ENCODE results near the gene DNAJC22. TPM values are rescaled to one million over a fixed set of nuclear protein-coding genes. Genes with fewer than 3 reads are reported as not detected.
"Not testable (repeated sequence)": the region's sequence is repeated elsewhere in the genome, so short reads cannot be mapped to it uniquely, and the experiment has no call there.

Gene DNAJC22
- polyA plus RNA-seq, 1 donor: 50.0 TPM

GRCh38 chr12:49320411-49321103, 26.1 kb upstream of the DNAJC22 start:
- not testable (repeated sequence) for H3K4me1 ChIP-seq (ENCODE audit: control insufficient read depth, insufficient read depth, low read length); H3K4me3 ChIP-seq (ENCODE audit: low read length); H3K27ac ChIP-seq (ENCODE audit: low read length); H3K9me3 ChIP-seq (ENCODE audit: control insufficient read depth, low read depth, low read length); H3K36me3 ChIP-seq (ENCODE audit: control insufficient read depth, insufficient read depth, low read length); DNase-seq; H3K27me3 ChIP-seq (ENCODE audit: control insufficient read depth, insufficient read depth, low read length)
- WGBS (ENCODE audit: insufficient coverage, low lambda C conversion rate): 88% methylated on average over 2 of the region's 9 CpGs

GRCh38 chr12:49322367-49322707, 24.4 kb upstream of the DNAJC22 start:
- H3K27ac ChIP-seq (ENCODE audit: low read length): no peak overlapping the region
- DNase-seq: no peak
- no peaks in the 10 kb centered on the region for H3K27me3 ChIP-seq (ENCODE audit: control insufficient read depth, insufficient read depth, low read length)
- peaks cover 3% of the 10 kb centered on the region for H3K36me3 ChIP-seq (ENCODE audit: control insufficient read depth, insufficient read depth, low read length)
- no CpG with 5 or more reads among the region's 12 CpGs for WGBS (ENCODE audit: insufficient coverage, low lambda C conversion rate)
- no peaks in the 10 kb centered on the region for H3K9me3 ChIP-seq (ENCODE audit: control insufficient read depth, low read depth, low read length)
- peaks cover 6% of the 10 kb centered on the region for H3K4me1 ChIP-seq (ENCODE audit: control insufficient read depth, insufficient read depth, low read length)
- peak overlapping the region; percentile 73 for H3K4me3 ChIP-seq (ENCODE audit: low read length)

- Histone ChIP-seq H3K9me3 (ENCODE audit: control insufficient read depth, low read depth, low read length) (no peaks in the 10 kb centered on the region), H3K27ac (ENCODE audit: low read length) (no peak within 1 kb of the TSS), H3K4me1 (ENCODE audit: control insufficient read depth, insufficient read depth, low read length) (peaks cover 6% of the 10 kb centered on the region), H3K4me3 (ENCODE audit: low read length) (peak within 1 kb of the TSS; percentile 73), H3K27me3 (ENCODE audit: control insufficient read depth, insufficient read depth, low read length) (no peaks in the 10 kb centered on the region), H3K36me3 (ENCODE audit: control insufficient read depth, insufficient read depth, low read length) (peaks cover 3% of the 10 kb centered on the region)
- no CpG with 5 or more reads among the region's 65 CpGs for WGBS (ENCODE audit: insufficient coverage, low lambda C conversion rate)
- DNase-seq: peak; percentile 98 to 99
These were observed 23.8 kb upstream of the DNAJC22 start, which contains the start of gene TROAP for GRCh38 chr12:49322708-49323523. Gene TROAP, plus strand, starts transcription at chr12:49323255. Its CDS starts 354 bp downstream, at chr12:49323609.

GRCh38 chr12:49323524-49324097, 23.1 kb upstream of the DNAJC22 start:
- H3K27ac ChIP-seq (ENCODE audit: low read length): no peak overlapping the region
- H3K4me3 ChIP-seq (ENCODE audit: low read length): peak overlapping the region; percentile 73
- no peak for DNase-seq
- H3K9me3 ChIP-seq (ENCODE audit: control insufficient read depth, low read depth, low read length): no peaks in the 10 kb centered on the region
- H3K36me3 ChIP-seq (ENCODE audit: control insufficient read depth, insufficient read depth, low read length): peaks cover 3% of the 10 kb centered on the region
- peaks cover 6% of the 10 kb centered on the region for H3K4me1 ChIP-seq (ENCODE audit: control insufficient read depth, insufficient read depth, low read length)
- WGBS (ENCODE audit: insufficient coverage, low lambda C conversion rate): no CpG with 5 or more reads among the region's 19 CpGs
- H3K27me3 ChIP-seq (ENCODE audit: control insufficient read depth, insufficient read depth, low read length): no peaks in the 10 kb centered on the region

- no CpG with 5 or more reads among the region's 6 CpGs for WGBS (ENCODE audit: insufficient coverage, low lambda C conversion rate)
- Histone ChIP-seq H3K4me1 (ENCODE audit: control insufficient read depth, insufficient read depth, low read length) (peaks cover 6% of the 10 kb centered on the region), H3K4me3 (ENCODE audit: low read length) (no peak overlapping the region), H3K27ac (ENCODE audit: low read length) (no peak overlapping the region), H3K27me3 (ENCODE audit: control insufficient read depth, insufficient read depth, low read length) (no peaks in the 10 kb centered on the region), H3K9me3 (ENCODE audit: control insufficient read depth, low read depth, low read length) (no peaks in the 10 kb centered on the region), H3K36me3 (ENCODE audit: control insufficient read depth, insufficient read depth, low read length) (peaks cover 10% of the 10 kb centered on the region)
- no peak for DNase-seq
These were observed 21.1 kb upstream of the DNAJC22 start for GRCh38 chr12:49325606-49326005.

GRCh38 chr12:49327368-49327767, 19.3 kb upstream of the DNAJC22 start:
- DNase-seq: no peak
- no peaks in the 10 kb centered on the region for H3K9me3 ChIP-seq (ENCODE audit: control insufficient read depth, low read depth, low read length)
- H3K27me3 ChIP-seq (ENCODE audit: control insufficient read depth, insufficient read depth, low read length): peaks cover 2% of the 10 kb centered on the region

GRCh38 chr12:49327887-49328286, 18.8 kb upstream of the DNAJC22 start:
- Histone ChIP-seq H3K36me3 (ENCODE audit: control insufficient read depth, insufficient read depth, low read length) (peaks cover 12% of the 10 kb centered on the region), H3K4me3 (ENCODE audit: low read length) (no peak overlapping the region), H3K27me3 (ENCODE audit: control insufficient read depth, insufficient read depth, low read length) (peaks cover 7% of the 10 kb centered on the region), H3K9me3 (ENCODE audit: control insufficient read depth, low read depth, low read length) (peaks cover 2% of the 10 kb centered on the region), H3K4me1 (ENCODE audit: control insufficient read depth, insufficient read depth, low read length) (peaks cover 21% of the 10 kb centered on the region), H3K27ac (ENCODE audit: low read length) (no peak overlapping the region)
- WGBS (ENCODE audit: insufficient coverage, low lambda C conversion rate): 93% methylated on average over 2 of the region's 2 CpGs
- DNase-seq: no peak

More at GRCh38 chr12:49327368-49327767, 19.3 kb upstream of the DNAJC22 start:
- peaks cover 12% of the 10 kb centered on the region for H3K36me3 ChIP-seq (ENCODE audit: control insufficient read depth, insufficient read depth, low read length)
- no peak overlapping the region for H3K27ac ChIP-seq (ENCODE audit: low read length)
- H3K4me1 ChIP-seq (ENCODE audit: control insufficient read depth, insufficient read depth, low read length): peaks cover 21% of the 10 kb centered on the region
- no peak overlapping the region for H3K4me3 ChIP-seq (ENCODE audit: low read length)

- Histone ChIP-seq H3K4me3 (ENCODE audit: low read length) (no peak overlapping the region), H3K36me3 (ENCODE audit: control insufficient read depth, insufficient read depth, low read length) (peaks cover 12% of the 10 kb centered on the region), H3K27ac (ENCODE audit: low read length) (no peak overlapping the region), H3K4me1 (ENCODE audit: control insufficient read depth, insufficient read depth, low read length) (peaks cover 20% of the 10 kb centered on the region), H3K27me3 (ENCODE audit: control insufficient read depth, insufficient read depth, low read length) (peaks cover 17% of the 10 kb centered on the region), H3K9me3 (ENCODE audit: control insufficient read depth, low read depth, low read length) (peaks cover 6% of the 10 kb centered on the region)
- no peak for DNase-seq
- WGBS (ENCODE audit: insufficient coverage, low lambda C conversion rate): no CpG with 5 or more reads among the region's 12 CpGs
These were observed 17.9 kb upstream of the DNAJC22 start for GRCh38 chr12:49328816-49329215.

- no CpG with 5 or more reads among the region's 7 CpGs for WGBS (ENCODE audit: insufficient coverage, low lambda C conversion rate)
These were observed 16.6 kb upstream of the DNAJC22 start for GRCh38 chr12:49330032-49330619.

GRCh38 chr12:49330631-49331379, 15.9 kb upstream of the DNAJC22 start:
- no peak for DNase-seq
- WGBS (ENCODE audit: insufficient coverage, low lambda C conversion rate): no CpG with 5 or more reads among the region's 14 CpGs
- Histone ChIP-seq H3K4me3 (ENCODE audit: low read length) (no peak overlapping the region), H3K36me3 (ENCODE audit: control insufficient read depth, insufficient read depth, low read length) (peaks cover 12% of the 10 kb centered on the region), H3K27me3 (ENCODE audit: control insufficient read depth, insufficient read depth, low read length) (peaks cover 36% of the 10 kb centered on the region), H3K27ac (ENCODE audit: low read length) (no peak overlapping the region), H3K4me1 (ENCODE audit: control insufficient read depth, insufficient read depth, low read length) (peaks cover 19% of the 10 kb centered on the region), H3K9me3 (ENCODE audit: control insufficient read depth, low read depth, low read length) (peaks cover 6% of the 10 kb centered on the region)

More at GRCh38 chr12:49330032-49330619, 16.6 kb upstream of the DNAJC22 start:
- H3K9me3 ChIP-seq (ENCODE audit: control insufficient read depth, low read depth, low read length): peaks cover 6% of the 10 kb centered on the region
- H3K36me3 ChIP-seq (ENCODE audit: control insufficient read depth, insufficient read depth, low read length): peaks cover 12% of the 10 kb centered on the region
- no peak overlapping the region for H3K27ac ChIP-seq (ENCODE audit: low read length)
- peaks cover 19% of the 10 kb centered on the region for H3K4me1 ChIP-seq (ENCODE audit: control insufficient read depth, insufficient read depth, low read length)
- H3K27me3 ChIP-seq (ENCODE audit: control insufficient read depth, insufficient read depth, low read length): peaks cover 30% of the 10 kb centered on the region
- DNase-seq: no peak
- H3K4me3 ChIP-seq (ENCODE audit: low read length): no peak overlapping the region

Measured in large intestine (tissue), 3 donors.